Neural cell (in vitro differentiated cells): ENCODE data around the gene CLK3. TPM values are rescaled to one million over a fixed set of nuclear protein-coding genes. Genes with fewer than 3 reads are reported as not detected.

Experiments
- H2AFZ ChIP-seq: fragments of 200-600, 300-800 bp; sonication (generic), shearing (Covaris generic); 2 replicates; pipeline ENCODE4 v1.6.0; 2014; ENCODE audit warnings: low read depth, mild to moderate bottlenecking, antibody characterized with exemption, low read length, moderate library complexity
- H3F3A ChIP-seq: fragments of 200-600 bp; shearing (Covaris generic); 2 replicates; pipeline ENCODE4 v1.6.1; 2016; ENCODE audit warnings: mild to moderate bottlenecking, moderate library complexity, mixed read lengths, antibody characterized with exemption, low read length; ENCODE audit not compliant: insufficient read depth, poor library complexity, severe bottlenecking
- H3K27ac ChIP-seq: fragments of 200-600, 300-800 bp; sonication (generic), shearing (Covaris generic); 2 replicates; pipeline ENCODE4 v1.5.1; 2014; ENCODE audit warnings: mild to moderate bottlenecking, low read length, moderate library complexity
- H3K27me3 ChIP-seq: fragments of 300-800, 200-600 bp; sonication (generic), shearing (Covaris generic); 2 replicates; pipeline ENCODE4 v1.6.0; 2014; ENCODE audit warnings: mild to moderate bottlenecking, low read depth, low read length, moderate library complexity; ENCODE audit not compliant: insufficient read depth
- H3K36me3 ChIP-seq: fragments of 300-800, 200-600 bp; sonication (generic), shearing (Covaris generic); 2 replicates; pipeline ENCODE4 v1.5.1; 2014; ENCODE audit warnings: mild to moderate bottlenecking, antibody characterized with exemption, low read length, moderate library complexity; ENCODE audit not compliant: insufficient read depth
- H3K4me2 ChIP-seq: fragments of 300-800, 200-600 bp; sonication (generic), shearing (Covaris generic); 2 replicates; pipeline ENCODE4 v1.6.0; 2014; ENCODE audit warnings: mild to moderate bottlenecking, low read length
- H3K4me3 ChIP-seq: fragments of 300-800, 200-600 bp; sonication (generic), shearing (Covaris generic); 2 replicates; pipeline ENCODE4 v1.5.1; 2014; ENCODE audit warnings: mild to moderate bottlenecking, low read length, moderate library complexity
- H3K79me2 ChIP-seq: fragments of 200-600 bp; shearing (Covaris generic); replicated peaks from 2 replicates; pipeline ENCODE4 v1.6.0; 2014; ENCODE audit warnings: mild to moderate bottlenecking, low read length, moderate library complexity; ENCODE audit not compliant: insufficient read depth
- H3K9ac ChIP-seq: fragments of 300-800, 200-600 bp; sonication (generic), shearing (Covaris generic); 2 replicates; pipeline ENCODE4 v1.6.1; 2016; ENCODE audit warnings: mild to moderate bottlenecking, low read length, mixed read lengths
- H3K9me2 ChIP-seq: fragments of 200-600 bp; shearing (Covaris generic); 2 replicates; pipeline ENCODE4 v1.6.1; 2016; ENCODE audit warnings: mild to moderate bottlenecking, low read length, mixed read lengths; ENCODE audit not compliant: insufficient read depth
- H3K9me3 ChIP-seq: fragments of 200-600, 300-800 bp; sonication (generic), shearing (Covaris generic); 2 replicates; pipeline ENCODE4 v1.6.1; 2016; ENCODE audit warnings: mild to moderate bottlenecking, mixed run types, low read length, moderate library complexity, mixed read lengths
- H4K20me1 ChIP-seq: fragments of 200-600 bp; shearing (Covaris generic); 2 replicates; pipeline ENCODE4 v1.6.1; 2016; ENCODE audit warnings: mild to moderate bottlenecking, mixed run types; ENCODE audit not compliant: insufficient read depth
- EP300 ChIP-seq: fragments of 450-650 bp; conservative IDR thresholded peaks from 2 replicates; pipeline ENCODE4 v1.6.1; 2014; ENCODE audit warnings: antibody characterized with exemption, mild to moderate bottlenecking, moderate library complexity; ENCODE audit not compliant: poor library complexity, severe bottlenecking
- EZH2 ChIP-seq: fragments of 200-600, 300-800 bp; shearing (Covaris generic), sonication (generic); IDR thresholded peaks from 2 replicates; pipeline ENCODE4 v1.6.1; 2014; ENCODE audit warnings: antibody characterized with exemption, low read length, borderline replicate concordance, mild to moderate bottlenecking; ENCODE audit not compliant: insufficient read depth, poor library complexity, severe bottlenecking
- MXI1 ChIP-seq: fragments of 450-650 bp; conservative IDR thresholded peaks from 2 replicates; pipeline ENCODE4 v1.6.1; 2014; ENCODE audit warnings: antibody characterized with exemption, mild to moderate bottlenecking; ENCODE audit not compliant: poor library complexity, severe bottlenecking
- POLR2AphosphoS5 ChIP-seq: IDR thresholded peaks from 2 replicates; pipeline ENCODE4 v1.6.1; 2012
- RAD21 ChIP-seq: fragments of 450-650 bp; conservative IDR thresholded peaks from 2 replicates; pipeline ENCODE4 v1.6.1; 2014; ENCODE audit warnings: antibody characterized with exemption, mild to moderate bottlenecking, moderate library complexity
- REST ChIP-seq: IDR thresholded peaks from 2 replicates; pipeline ENCODE4 v1.6.1; 2012; ENCODE audit warnings: borderline replicate concordance
- SMC3 ChIP-seq: fragments of 450-650 bp; conservative IDR thresholded peaks from 2 replicates; pipeline ENCODE4 v1.6.1; 2014; ENCODE audit warnings: antibody characterized with exemption, mild to moderate bottlenecking, moderate library complexity; ENCODE audit not compliant: poor library complexity
- TAF1 ChIP-seq: IDR thresholded peaks from 2 replicates; pipeline ENCODE4 v1.6.1; 2012; ENCODE audit warnings: low read depth
- polyA plus RNA-seq: library from polyadenylated mRNA; depleted of rRNA; stranded (reverse); fragments of >200 nt; gene quantifications from 2 replicates; pipeline ENCODE4 v1.2.3, GENCODE V29; 2014
- TF ChIP-seq, protein P1 (sequence below): fragments of 450-650 bp; IDR thresholded peaks from 2 replicates; pipeline ENCODE4 v1.5.1; 2014; ENCODE audit warnings: antibody characterized with exemption, mild to moderate bottlenecking, moderate library complexity; ENCODE audit not compliant: poor library complexity, severe bottlenecking

Gene CLK3
- polyA plus RNA-seq, 1 donor from 2014 or later = 88.3 TPM

DNA sequence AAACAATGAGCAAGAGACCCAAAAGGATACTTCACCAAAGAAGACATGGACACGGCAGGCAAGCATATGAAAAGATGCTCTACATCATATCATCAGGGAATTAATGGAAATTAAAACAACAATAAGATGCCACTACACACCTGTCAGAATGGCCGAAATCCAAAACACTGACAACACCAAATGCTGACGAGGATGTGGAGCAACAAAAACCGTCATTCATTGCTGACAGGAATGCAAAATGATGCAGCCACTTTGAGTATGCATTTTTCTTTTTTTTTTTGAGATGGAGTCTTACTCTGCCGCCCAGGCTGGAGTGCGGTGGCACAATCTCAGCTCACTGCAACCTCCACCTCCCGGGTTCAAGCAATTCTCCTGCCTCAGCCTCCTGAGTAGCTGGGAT, 61.2 kb downstream of the CLK3 start:
- H3K27me3 ChIP-seq = no peaks in the 10 kb centered on the region
- no peaks in the 10 kb centered on the region for H4K20me1 ChIP-seq
- no peak overlapping the region for H3K4me2 ChIP-seq
- H3K9me3 ChIP-seq = no peaks in the 10 kb centered on the region
- H3K9ac ChIP-seq = no peak overlapping the region
- no peak overlapping the region for H2AFZ ChIP-seq
- H3K9me2 ChIP-seq = no peaks in the 10 kb centered on the region
- peaks cover 27% of the 10 kb centered on the region for H3K79me2 ChIP-seq
- H3F3A ChIP-seq = no peaks in the 10 kb centered on the region
- H3K4me3 ChIP-seq = no peak overlapping the region
- no peak overlapping the region for H3K27ac ChIP-seq
- TF ChIP-seq SMC3 (no peak), RAD21 (no peak), TAF1 (no peak), EZH2 (no peak), EP300 (no peak), MXI1 (no peak), REST (no peak), POLR2AphosphoS5 (no peak)
- TF ChIP-seq, protein P1, sequence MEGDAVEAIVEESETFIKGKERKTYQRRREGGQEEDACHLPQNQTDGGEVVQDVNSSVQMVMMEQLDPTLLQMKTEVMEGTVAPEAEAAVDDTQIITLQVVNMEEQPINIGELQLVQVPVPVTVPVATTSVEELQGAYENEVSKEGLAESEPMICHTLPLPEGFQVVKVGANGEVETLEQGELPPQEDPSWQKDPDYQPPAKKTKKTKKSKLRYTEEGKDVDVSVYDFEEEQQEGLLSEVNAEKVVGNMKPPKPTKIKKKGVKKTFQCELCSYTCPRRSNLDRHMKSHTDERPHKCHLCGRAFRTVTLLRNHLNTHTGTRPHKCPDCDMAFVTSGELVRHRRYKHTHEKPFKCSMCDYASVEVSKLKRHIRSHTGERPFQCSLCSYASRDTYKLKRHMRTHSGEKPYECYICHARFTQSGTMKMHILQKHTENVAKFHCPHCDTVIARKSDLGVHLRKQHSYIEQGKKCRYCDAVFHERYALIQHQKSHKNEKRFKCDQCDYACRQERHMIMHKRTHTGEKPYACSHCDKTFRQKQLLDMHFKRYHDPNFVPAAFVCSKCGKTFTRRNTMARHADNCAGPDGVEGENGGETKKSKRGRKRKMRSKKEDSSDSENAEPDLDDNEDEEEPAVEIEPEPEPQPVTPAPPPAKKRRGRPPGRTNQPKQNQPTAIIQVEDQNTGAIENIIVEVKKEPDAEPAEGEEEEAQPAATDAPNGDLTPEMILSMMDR = no peak
- no peaks in the 10 kb centered on the region for H3K36me3 ChIP-seq

Other genes with a start within 250 kb of the CLK3 start
- gene CYP11A1, start 248.2 kb upstream of the CLK3 start, polyA plus RNA-seq = not detected in 2 replicates
- 28.8 and 31.7 TPM in 2 replicates for gene SEMA7A, start 181.9 kb upstream of the CLK3 start, polyA plus RNA-seq
- gene UBL7, start 154.7 kb upstream of the CLK3 start, polyA plus RNA-seq = 66.1 and 70.7 TPM in 2 replicates
- 11.2 and 12.8 TPM in 2 replicates for gene ARID3B, start 74.6 kb upstream of the CLK3 start, polyA plus RNA-seq
- gene EDC3, start 80.2 kb downstream of the CLK3 start, polyA plus RNA-seq = 12.9 and 15.9 TPM in 2 replicates
- gene CYP1A1, start 109.7 kb downstream of the CLK3 start, polyA plus RNA-seq = 0.09 and 0.36 TPM in 2 replicates
- not detected in 2 replicates for gene CYP1A2, start 133.0 kb downstream of the CLK3 start, polyA plus RNA-seq
- 40.5 and 45.5 TPM in 2 replicates for gene CSK, start 166.2 kb downstream of the CLK3 start, polyA plus RNA-seq
- gene LMAN1L, start 197.0 kb downstream of the CLK3 start, polyA plus RNA-seq = 0.18 TPM in 1 of 2 replicates, not detected in the other
- 0.27 and 0.66 TPM in 2 replicates for gene CPLX3, start 210.8 kb downstream of the CLK3 start, polyA plus RNA-seq
- gene ULK3, start 227.3 kb downstream of the CLK3 start, polyA plus RNA-seq = 193 and 212 TPM in 2 replicates